CD4-positive, alpha-beta T cell treated with Interleukin-10 for 1 hour (primary cell): ENCODE measurements around the gene DEPDC1B.
"Not testable (repeated sequence)": the region's sequence is repeated elsewhere in the genome, so short reads cannot be mapped to it uniquely, and the experiment has no call there.

Source experiments
- DNase-seq: peaks from one replicate; pipeline ENCODE4 v3.0.0-alpha.2; 2020

DEPDC1B gene

DNA sequence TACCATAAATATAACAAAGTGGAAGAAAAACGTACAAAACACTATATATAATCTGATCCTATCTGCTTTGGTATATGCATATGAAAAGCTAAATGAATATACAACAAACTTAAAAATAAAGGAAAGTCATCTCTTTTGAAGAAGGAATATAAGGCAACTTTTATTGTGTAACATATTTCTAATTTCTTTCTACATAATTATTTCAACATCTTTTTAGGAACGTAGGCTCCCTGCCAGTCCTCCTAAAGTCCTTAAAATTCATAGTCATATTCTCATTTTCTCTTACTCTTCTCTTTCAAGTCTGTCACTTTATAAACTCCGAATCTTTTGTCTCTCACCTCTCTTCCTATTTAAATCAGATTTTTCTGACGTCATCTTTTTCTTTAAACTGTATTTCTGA is 9.6 kb downstream of the DEPDC1B start:
- no peak for DNase-seq

- DNase-seq, result no peak
These were observed 11.0 kb downstream of the DEPDC1B start for GRCh38 chr5:60688980-60689379.

DNA sequence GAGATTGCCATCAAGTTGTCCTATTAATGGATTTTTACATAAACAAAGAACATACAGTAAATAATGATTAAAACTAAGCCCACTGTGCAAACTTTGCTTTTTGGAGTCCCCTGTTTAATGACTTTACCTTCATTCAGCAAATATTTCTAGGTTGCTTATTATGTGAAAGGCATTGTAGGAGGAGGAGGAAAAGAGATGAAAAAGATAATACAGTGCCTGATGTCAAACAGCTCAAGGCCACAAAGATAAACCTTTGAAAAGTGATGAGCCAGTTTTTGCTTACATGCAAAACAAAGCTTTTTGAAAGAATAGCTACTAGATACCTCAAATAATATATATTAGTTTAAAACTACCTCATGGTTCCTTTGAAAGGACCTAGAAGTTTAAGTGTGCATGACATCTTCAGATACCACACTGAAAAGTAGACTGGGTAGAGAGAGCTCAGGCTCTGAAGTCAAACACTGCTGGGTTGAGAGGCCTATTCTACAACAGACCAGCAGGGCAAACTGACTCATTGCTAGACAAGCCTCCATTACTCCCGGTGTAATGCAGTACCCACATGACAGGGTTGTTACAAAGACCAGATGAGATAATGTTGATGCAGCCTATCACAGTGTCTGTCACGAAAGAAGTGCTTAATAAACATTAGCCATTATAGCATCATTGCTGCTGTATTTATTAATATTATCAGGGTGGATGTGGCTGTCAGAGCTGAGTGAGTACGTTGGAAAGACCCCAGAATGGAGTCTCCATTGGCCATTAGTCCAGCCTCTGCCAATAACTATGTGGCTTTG is 11.8 kb downstream of the DEPDC1B start:
- peak; percentile 24 for DNase-seq

DNA sequence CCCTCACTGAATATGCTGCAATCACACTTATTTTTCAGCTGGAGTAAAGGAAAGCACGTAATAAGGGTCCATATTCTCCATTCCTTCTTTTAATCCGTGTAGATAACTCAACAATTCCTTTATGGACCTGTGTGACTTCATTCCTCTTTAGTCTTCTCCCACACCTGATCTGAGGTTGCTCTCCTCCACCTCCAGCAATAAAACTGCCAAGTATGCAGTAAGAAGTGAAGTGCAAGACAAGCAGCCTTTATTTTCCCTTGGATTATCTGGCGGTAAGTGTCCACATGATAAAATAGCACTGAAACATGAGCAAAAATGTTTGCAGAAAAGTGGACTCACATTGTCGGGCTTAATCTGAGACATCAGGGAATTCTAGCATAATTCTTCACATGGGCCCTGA is 13.8 kb downstream of the DEPDC1B start:
- no peak for DNase-seq

DNA sequence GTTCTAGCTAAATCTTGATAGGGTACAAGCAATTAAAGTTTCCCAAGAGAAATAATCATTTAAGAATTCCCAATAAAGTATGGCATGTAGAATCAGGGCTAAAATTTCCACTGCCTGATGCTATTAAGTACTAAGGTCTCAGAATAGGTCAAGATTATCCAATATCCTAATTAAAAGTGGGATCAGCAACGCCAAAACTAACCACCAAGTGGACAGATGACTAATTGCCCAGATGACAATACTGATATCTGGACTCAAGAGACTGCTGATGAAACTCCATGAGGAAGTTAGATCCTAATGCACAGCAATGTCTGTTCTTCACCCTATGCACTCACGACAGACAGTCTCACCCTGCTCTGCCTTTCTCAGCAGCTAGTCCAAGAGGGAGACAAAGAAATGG is 14.3 kb downstream of the DEPDC1B start:
- no peak for DNase-seq

GRCh38 chr5:60685028-60685427 is 14.9 kb downstream of the DEPDC1B start:
- no peak for DNase-seq

DNA sequence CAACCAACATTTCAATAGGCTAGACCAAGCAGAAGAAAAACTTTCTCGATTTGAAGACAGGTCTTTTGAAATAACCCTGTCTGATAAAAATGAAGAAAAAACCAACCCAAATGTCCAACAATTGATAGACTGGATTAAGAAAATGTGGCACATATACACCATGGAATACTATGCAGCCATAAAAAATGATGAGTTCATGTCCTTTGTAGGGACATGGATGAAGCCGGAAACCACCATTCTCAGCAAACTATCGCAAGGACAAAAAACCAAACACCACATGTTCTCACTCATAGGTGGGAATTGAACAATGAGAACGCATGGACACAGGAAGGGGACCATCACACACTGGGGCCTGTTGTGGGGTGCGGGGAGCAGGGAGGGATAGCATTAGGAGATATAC is 18.0 kb downstream of the DEPDC1B start:
- DNase-seq, result not testable (repeated sequence)

GRCh38 chr5:60679816-60680215 is 20.1 kb downstream of the DEPDC1B start:
- no peak for DNase-seq

DNA sequence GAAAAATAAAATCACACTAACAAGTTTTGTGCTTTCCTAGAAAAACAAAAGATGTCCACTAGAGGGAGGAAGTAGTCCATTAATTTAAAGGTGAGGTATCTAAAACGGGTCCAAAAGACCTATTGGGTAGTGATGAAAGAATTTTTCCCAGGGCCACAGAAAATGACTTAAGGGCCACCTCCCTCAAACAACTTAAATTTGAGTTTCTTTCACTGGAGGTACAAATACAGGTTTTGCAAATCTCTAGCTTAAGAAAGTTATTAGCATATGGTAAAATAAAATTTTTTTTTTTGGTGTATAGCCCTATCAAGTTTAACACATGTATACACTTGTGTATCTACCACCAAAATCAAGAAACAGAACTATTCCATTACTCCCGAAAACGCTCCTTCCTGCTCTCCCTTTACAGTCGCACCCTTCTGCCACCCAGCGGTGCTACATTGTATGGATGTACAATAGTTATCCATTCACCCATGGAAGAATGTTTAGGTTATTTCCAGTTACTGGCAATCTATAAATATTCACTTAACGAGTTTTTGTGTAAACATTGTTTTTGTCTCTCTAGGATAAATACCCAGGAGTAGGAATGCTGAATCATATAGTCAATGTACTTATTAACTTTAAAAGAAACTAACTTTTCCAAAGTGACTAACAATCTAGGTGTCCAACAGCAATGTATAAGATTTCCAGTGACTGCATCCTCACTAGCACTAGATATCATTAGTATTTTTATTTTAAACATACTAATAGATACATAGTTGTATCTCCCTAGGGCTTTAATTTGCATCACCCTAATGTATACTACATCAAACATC is 21.9 kb downstream of the DEPDC1B start:
- peak; percentile 55 for DNase-seq

DNA sequence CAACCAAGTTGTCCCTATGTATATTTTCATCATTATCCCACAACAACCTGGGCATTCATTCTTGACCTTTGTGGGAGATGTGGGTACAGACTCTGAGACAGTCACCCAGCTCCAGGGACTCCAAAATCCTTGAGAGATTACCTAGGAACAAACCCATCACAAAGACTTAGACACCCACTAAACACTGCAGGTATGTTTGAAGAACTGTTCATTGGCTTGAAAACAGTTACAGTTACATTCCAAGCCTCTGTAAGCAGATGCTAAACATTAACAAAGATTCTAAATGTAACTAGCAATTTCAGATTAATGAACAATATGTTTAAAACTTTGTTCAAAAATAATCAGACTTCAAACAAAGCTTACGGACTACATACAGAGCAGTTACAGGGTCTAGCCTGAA is 24.7 kb downstream of the DEPDC1B start:
- no peak for DNase-seq

DNA sequence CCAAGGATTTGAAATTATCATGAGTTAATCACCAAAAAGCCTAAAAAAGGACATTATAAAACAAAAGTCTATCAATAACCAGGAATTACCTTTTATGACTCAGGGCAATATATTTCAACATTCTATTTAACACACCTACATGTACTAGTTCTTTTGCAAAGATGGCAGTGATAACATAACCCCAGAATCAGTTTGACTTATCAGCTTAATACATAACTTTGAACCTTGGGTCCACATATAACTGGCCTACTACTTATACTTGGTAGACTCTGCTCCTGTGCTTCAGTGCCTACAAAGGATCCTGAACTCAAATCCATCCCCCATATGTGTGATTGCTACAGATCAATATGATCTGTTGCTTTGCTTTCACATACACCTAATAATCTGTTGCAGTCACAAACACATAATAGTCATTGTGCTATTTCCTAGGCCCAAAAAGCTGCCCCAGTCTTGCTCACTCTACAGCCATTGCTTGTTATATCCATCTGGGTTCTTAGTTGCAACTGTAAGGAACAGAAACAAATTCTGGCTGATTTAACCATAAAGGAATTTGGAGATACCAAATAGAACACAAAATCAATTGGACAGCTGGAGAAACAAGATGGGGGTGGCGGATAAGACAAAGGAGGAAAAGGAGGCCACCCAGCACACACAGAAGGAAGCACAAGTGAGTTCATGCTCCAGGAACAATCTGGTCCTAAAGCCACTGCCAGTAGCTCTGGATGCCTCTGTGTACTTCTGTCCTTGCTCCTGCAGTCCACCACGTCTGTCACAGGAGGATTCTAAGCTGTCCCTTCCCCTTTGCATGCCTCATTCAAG is 25.5 kb downstream of the DEPDC1B start:
- DNase-seq, result no peak

DNA sequence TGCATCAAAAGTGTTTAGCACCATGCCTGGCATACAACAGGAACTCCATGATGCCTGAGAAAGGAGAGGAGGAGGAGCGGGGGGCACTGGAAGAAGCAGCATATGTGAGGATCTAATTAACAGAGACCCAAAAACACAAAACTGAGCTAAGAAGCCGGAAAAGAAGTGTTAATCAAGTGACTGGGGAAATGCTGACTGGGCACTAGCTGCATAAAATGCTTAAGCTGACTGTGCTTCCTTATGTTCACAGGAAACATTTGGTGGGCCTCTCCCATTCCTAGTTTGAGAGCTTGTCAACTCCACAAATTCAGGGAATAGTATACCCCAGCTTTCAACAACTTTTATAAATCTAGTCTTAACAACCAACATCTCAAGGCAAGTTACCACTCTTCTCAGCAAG is 26.6 kb downstream of the DEPDC1B start:
- DNase-seq, result no peak

DNA sequence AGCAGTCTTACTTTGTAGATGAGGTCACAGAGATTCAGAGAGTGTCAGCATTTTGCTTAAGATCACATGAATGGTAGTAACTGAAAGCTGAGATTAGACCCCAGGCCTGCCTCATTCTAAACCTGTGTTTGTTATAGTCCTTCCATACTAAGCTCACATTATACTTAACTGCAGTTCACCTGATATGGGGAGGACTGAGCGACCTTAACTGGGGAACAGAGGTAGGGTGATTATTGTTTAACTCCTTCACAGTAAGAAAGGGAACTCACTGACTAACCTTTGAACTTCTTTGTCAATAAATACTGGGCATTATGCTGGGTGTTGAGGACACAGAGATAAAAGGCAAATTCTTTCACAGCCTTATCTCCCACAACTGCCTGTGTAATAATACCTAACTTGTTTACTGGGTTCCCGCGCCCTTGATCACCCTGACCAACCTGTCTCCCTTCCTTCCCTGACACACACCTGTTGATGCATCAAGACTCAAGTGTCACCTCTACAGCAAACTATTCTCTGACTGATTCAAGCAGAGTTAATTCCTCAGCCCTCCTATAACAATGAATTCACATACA is 27.2 kb downstream of the DEPDC1B start:
- no peak for DNase-seq

GRCh38 chr5:60671899-60672692 is 27.9 kb downstream of the DEPDC1B start:
- DNase-seq, result no peak

- DNase-seq, result no peak
These were observed 29.2 kb downstream of the DEPDC1B start for GRCh38 chr5:60670749-60671148.

- peak; percentile 47 for DNase-seq
These were observed 31.2 kb downstream of the DEPDC1B start for GRCh38 chr5:60668686-60669304.

DNA sequence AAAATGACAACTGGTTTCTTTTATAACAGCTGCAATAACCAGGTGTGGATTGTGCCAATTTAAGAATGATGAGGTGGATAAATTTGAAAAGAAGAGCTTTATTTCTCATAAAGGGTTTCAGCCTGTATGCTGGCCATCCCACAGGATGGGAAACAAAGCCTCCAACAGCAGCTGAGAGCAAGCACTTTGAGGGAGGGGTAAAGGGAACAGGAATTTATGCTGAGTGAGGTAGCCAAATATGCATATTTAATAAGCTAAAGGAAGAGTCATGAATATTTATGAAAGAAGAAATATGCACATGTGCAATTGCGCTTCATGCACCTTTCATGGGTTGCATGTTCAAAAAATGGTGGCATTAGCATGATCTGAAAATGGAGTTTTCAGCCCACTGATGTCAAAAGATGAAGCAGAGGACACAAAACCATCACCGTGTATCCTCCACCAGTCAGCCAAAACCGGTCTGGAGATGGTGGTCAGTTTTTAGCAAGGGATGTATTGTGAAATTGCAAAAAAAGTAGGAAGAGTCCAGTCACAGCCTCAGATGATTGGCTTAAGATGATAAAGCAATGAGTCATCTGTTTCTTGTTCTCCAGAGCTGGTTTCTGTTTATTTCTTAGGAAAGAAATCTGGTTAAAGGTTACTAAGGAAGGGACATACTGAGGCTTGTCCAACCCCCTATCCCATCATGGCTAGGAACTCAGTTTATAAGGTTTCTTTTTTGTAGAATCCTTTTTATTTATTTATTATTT is 47.9 kb downstream of the DEPDC1B start:
- DNase-seq, result no peak

DNA sequence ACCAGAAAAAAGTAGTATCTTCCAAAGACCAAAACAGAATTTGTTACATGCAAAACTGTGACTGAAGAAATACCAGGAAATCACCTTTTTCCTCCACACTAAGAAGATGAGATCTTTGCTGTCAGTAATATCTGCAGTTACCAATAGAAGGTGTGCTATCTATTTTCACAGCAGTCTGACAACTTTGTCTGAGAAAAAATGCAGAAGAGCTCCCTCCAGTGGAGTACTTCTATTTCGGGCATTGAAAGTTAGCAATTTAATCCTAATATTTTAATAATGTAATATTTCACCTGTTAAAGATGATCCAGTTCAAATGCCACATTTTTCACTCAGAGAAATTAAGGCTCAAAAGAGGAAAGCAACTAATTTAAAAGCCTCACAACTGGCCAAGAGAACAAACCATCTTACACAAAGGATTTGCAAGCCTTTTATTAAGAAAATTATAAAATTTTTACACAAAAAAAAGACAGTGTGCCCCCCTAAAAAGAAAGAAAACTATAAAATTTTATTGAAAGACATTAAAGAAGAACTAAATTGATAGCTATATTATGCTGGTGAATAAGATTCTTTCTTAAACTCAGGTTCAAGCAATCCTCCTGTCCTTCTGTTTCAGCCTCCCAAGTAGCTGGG is 50.6 kb downstream of the DEPDC1B start:
- peak; percentile 23 for DNase-seq

DNA sequence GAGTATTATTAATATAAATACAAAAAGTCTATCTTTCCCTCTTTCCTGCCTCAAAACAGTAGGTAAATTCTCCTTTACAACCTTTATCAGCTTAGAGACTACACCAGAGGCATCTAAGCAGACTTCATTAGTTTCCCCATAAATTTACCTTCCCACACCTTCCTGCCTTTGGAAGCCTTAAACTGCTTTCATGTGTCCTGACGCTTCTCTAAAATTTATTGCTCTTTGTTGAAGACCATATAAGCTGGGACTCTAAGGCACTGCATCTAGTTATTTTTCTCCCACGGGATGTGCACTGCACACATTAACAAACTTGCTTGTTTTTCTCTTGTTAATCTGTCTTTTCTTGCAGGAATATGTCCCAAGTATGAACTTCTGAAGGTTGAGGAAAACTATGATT is 51.8 kb downstream of the DEPDC1B start:
- no peak for DNase-seq

GRCh38 chr5:60640901-60641300 is 59.1 kb downstream of the DEPDC1B start:
- no peak for DNase-seq
